DMS53 (cell line): ENCODE data around the gene EGLN3.
A peak's percentile ranks its signal among the peaks of the same experiment; 100 is the strongest.
"Not testable (repeated sequence)": the region's sequence is repeated elsewhere in the genome, so short reads cannot be mapped to it uniquely, and the experiment has no call there.

Source experiments
- DNase-seq: peaks from one replicate; lab custom pipeline; 2025; lab: John Stamatoyannopoulos, UW

EGLN3 gene

DNA sequence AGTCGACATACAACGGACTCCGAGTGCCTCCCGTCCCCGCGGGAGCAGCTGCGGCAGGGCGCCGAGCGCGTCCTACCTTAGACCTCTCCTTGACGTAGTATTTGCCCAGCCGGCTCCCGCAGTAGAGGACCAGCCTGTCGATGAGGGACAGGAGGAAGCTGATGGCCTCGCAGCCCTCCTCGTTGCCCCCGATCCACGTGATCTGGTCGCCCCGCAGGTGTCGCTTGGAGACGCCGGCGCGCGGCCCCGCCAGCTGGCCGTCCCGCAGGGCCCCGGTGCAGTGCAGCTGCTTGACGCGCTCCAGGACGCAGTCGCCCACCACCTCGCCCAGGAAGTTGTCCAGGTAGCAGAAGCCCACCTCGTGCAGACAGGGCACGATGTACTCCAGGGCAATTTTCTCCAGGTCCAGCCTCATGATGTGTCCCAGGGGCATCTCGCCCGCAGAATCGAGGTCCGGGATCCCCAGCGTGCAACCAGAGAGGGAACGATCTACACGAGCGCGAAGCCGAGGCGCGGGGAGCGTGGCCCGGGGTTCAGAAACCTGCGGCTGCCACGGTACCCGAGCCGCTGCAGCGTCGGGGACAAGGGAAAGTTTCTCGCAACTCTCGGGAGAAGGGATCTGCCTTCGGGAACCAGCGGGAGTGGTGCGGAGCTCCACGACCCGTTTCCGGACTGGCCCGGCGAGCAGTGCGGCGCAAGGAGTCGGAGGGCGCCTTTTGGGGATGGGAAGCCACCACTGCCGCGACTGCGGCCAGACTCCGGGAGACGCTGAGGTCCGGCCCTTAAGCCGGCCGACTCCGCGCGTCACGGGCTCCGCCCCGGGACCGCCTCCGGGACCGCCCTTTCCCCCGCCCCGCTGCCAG is at the start of gene EGLN3:
Gene EGLN3 (minus strand): TSS at position 755 of the 863 bp plus-strand sequence. CDS start 322 bp downstream, at position 433.
- peak; percentile 92 for DNase-seq

DNA sequence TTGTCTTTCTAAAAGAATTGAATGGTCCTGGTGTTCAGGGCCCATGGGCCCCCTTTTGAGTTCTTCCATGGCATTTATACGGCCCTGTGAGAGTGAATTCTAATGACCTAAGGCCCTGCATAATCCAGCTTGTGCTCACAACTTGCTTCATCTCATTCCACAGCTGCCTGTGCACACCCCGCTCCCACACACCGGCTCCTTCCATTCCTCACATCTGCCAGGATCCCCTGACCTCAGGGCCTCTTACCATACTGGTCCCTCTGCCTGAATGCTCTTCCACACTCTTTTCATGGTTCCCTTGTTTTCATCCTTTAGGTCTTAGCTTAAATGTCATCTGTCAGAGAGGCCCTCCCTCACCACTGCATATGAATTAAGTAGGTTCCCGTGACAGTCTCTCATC is 49.5 kb upstream of the EGLN3 start:
- no peak for DNase-seq

DNA sequence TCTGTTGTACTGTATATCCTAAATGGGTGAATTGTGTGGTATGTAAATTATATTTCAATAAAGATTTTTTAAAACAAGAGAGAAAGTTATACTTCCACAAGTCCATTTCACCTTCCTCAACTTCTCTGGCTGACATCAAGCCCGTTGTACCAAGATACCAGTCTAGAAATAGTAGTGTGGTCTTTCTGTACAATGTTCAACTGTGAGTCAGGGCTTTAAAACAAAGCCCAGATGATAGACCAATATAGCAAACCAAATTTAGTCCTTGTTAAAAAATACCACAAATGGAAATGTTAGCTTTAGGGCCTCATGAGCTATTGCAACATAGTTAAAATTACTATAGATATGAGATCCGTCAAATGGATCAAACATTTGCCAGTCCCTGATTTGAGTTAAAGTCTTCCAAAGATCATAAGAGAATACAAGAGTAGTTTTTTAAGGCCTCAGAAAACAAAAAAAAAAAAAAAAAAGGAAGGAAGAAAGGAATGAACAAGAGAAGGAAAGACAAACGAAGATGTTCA is 49.0 kb upstream of the EGLN3 start:
- DNase-seq = no peak

DNA sequence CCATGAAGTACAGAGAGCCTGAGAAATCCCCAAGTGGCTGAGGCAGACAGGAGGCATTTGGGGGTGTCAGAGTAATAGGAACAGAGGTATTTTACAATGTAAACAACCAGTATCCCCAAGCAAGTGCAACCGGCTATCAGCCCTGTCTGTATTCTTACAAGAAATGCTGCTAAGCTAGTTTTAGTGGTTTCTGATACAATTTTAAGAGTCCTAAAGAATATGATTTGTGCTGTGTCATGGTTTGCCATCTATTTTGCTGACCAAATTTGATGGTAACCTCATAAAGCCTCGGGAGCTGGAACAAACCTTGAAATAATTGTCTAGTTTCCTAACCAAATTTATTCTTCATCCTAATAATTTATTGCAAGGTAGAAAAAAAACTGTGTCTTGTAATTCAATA is 46.7 kb upstream of the EGLN3 start:
- no peak for DNase-seq

GRCh38 chr14:33996462-33996861 is 45.6 kb upstream of the EGLN3 start:
- peak; percentile 19 for DNase-seq

DNA sequence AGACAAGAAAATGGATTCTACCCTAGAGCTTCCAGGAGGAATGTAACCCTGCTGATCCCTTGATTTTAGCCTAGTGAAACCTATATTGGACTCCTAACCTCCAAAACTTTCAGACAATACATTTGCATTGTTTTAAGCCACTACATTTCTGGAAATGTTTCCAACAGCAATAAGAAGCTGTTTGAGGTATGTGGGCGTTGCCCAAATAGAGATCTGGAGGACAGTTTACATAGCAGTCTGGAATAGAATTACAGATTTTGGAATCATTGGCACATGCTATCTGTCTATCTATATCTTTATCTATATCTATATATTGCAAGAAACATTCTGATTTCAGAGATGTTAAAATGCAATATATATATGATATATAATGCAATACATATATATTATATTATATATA is 42.4 kb upstream of the EGLN3 start:
- DNase-seq = no peak

DNA sequence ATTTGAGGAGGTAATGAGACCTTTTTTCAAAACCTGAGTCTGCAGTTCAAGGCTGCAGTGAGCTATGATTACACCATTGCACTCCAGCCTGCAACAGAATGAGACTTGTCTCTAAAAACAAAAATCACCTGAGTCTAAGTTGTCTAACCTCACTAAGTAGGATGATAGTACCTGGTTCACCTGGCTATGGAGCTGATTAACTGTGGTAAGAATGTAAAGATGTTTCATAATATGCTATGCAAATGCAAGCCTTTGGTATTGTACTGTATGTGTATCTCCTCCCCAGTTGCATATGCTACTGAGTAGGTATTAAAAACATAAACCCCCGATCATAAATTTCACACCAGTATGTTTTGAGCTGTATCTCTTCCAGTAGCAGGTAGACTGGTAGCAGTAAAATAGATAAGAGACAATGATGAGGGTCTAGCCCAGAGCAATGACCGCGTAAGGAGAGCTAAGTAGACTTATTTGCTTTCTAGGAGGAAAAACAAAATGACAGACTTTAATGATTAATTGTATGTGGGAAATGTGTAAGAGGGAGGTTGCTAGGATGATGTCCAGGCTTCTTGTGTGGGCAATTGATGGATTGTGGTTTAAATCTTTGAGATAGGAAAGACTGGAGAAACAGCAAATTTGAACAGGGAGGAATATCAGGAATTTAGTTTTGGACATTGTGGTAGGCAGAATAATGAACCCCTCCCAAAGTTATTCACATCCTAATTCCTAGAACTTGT is 41.6 kb upstream of the EGLN3 start:
- DNase-seq = no peak

- DNase-seq = no peak
These were observed 39.9 kb upstream of the EGLN3 start for GRCh38 chr14:33990790-33991189.

DNA sequence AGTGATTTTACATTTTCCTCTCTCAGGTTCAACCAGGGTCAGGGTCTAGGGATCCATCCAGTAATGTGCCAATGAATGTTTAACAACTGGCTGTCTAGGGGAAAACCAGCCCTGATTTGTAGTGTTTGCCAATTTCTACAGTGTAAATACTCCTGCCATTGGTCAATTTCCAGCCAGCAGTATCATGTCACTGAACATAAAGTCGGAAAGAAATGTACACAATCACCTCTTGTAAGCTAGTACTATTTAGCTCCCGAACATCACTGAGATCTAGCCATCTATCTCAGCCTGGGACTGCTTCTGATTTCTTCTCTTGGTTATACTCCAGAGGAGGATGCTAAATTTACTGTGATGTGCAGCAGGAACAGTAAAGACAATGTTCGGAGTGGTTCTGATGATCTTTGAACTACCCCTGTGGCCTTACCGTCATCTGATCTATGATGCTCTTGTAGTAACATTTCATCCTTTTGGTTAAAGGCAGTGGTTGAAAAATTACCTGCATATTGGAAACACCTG is 36.7 kb upstream of the EGLN3 start:
- DNase-seq = peak; percentile 62

DNA sequence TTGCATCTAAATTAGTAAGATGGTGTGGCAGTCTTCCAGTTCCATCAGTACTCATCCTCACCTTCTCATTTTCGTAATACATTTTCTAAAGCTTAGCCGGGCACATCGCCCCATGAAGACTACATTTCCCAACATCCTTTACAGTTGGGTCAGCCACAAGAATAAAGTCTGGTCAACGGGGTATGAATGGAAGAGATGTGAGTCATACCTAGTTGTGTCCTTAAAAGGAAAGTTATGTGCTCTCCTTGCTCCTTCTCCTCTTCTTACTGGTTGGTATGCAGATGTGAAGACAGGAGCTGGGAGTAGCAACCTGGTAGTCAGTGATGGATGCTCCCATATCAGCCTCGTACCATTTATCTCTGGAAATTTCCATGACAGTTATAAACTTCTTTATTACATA is 35.9 kb upstream of the EGLN3 start:
- DNase-seq = peak; percentile 31

DNA sequence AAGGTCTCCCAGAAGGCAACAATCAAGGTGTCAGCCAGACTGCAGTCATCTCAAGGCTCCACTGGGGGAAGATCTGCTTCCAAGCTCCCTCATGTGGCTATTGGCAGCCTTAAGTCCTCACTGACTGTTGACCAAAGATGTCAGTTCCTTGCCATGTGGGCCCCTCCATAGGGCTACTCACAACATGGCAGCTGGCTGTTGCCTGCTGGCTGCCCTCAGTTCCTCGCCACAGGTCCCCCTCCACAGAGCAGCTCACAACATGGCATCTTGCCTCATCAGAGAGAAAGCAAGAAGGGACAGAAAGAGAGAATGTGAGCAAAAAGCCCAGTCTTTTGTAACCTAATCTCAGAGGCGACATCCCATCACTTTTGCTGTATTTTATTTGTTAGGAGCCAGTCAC is 34.4 kb upstream of the EGLN3 start:
- no peak for DNase-seq

GRCh38 chr14:33979613-33980276 is 28.9 kb upstream of the EGLN3 start:
- no peak for DNase-seq

DNA sequence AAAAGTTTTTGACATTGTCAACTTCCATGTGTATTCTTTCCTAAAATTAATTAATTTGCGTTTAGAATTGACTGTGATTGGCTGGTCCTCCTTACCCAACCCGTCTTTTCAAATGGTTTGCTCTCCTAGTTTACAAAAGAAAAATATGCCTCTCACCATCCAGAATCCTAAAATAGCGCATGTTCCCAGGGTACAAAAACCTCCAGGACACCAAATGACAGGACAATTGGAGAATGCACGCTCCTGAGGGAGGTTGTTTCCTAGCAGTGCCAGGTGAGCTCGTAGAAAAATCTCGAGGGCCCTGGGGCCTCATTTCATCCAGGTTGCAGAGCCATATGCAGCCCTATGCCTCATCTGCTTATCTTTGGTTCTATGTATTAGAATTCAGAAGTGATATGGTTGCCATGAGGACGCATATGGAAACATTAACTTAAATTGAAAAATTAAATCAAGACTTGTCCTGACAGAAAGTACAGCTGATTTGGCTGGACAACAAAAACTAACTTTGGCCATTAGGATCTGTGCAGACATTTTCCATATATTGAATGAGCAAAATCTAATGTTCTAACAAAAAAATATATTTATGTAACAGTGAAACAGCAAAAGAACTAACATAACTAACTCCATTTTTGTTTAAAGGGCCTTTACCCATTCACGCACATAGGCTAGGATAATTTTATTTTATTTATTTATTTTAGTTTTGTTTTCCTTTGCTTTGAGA is 28.2 kb upstream of the EGLN3 start:
- DNase-seq = no peak

DNA sequence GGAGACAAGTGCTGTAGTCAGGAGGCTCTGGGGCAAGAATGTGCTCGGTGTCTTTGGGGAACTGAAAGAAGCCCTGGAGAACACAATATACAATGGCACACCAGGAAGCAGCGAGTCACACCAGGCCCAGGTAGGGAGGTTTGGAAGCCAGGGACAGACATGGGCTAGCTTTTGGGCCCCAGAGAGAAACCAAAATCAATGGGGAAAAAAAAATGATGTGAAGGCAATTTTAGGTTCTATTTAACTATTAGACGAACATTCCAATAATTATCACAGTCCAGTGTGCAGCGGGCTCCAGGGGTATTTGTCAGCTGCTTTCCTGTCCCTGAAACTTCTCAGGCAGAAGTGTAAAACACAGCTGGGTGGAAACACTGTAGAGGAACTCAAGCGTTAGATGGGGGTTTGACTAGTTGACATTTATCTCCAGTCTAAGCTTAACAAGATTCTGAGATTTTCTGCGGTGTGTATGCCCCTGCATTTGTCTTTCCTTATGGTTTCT is 21.8 kb upstream of the EGLN3 start:
- DNase-seq = no peak

DNA sequence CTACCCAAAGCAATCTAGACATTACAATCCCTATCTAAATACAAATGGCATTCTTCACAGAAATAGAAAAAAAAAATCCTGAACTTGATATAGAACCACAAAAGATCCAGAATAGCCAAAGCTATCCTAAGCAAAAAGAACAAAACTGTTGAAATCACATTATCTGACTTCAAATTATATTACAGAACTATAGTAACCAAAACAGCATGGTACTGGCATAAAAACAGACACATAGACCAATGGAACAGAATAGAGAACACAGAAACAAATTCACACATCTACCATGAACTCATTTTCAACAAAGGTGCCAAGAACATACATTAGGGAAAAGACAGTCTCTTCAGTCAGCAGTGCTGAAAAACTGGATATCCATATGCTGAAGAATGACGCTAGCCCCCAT is 19.0 kb upstream of the EGLN3 start:
- DNase-seq = not testable (repeated sequence)

DNA sequence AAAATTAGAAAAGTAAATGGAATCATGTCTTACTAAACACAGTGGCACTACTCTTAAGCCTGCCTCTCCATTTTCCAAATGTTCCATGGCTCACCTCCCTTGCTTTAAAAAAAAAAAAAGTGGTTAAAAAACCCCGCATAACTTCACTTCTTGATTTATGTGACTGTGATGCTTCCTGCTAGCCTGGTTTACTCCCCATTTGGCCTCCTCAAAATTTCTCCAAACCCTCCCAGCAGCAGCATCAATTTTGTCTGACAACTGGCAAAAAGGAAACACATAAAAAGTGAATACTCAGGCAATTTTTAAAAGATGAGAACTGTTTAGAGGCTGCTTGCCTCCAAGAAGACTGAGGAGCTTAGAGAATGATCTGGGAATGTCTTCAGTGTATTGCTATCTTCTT is 17.8 kb upstream of the EGLN3 start:
- DNase-seq = no peak

GRCh38 chr14:33967138-33967537 is 16.3 kb upstream of the EGLN3 start:
- DNase-seq = no peak

GRCh38 chr14:33966276-33966675 is 15.4 kb upstream of the EGLN3 start:
- DNase-seq = no peak

DNA sequence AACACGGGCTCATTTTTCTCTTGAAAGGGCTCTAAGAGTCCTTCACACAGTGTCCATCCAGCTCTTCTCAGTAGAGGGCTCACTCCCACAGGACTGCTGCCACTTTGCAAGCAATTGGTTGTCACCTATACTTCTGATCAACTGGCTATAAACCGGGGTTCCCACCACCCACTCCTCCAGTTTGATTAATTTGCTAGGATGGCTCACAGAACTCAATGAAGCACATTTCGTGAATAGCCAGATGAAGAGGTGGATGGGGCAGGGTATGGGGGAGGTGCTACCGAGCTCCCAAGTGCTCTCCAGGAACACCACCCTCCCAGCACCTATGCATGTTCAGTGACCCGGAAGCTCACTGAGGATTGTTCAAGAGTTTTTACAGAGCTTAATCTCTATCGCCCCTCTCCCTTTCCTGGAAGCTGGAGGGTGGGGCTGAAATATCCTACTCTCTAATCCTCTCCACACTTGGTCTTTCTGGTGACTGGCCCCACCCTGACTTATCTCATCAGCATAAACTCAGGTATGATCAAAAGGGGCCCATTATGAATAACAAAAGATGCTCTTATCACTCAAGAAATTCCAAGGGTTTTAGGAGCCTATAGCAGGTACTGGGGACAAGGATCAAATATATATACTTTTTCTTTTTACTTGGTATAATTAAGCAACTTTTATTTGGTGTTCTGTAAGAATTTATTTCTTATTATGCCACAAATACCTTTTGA is 13.9 kb upstream of the EGLN3 start:
- peak; percentile 14 for DNase-seq

- DNase-seq = no peak
These were observed 13.0 kb upstream of the EGLN3 start for GRCh38 chr14:33963892-33964291.

- not testable (repeated sequence) for DNase-seq
These were observed 11.6 kb upstream of the EGLN3 start for GRCh38 chr14:33962466-33962865.
